ENCODE data around the gene FBN1. TPM values are rescaled to one million over a fixed set of nuclear protein-coding genes. Genes with fewer than 3 reads are reported as not detected.

The FBN1 gene
- total and polyA plus RNA-seq, 12 donors, result 5.6 to 84.6 (median 54.5) TPM

- Histone ChIP-seq H3K27ac (no peak overlapping the region), H3K4me3 (no peak overlapping the region), H3K4me1 (replicated peaks in 1 of 2) (peaks cover 0 to 12% of the 10 kb centered on the region in 2 donors), H3K36me3 (replicated peaks in 1 of 2) (no peaks in the 10 kb centered on the region), H3K9me3 (replicated peaks in 1 of 3) (no peaks in the 10 kb centered on the region), H3K27me3 (no peaks in the 10 kb centered on the region)
- 90 to 99% (median 94%) methylated on average over 2 of the region's 2 CpGs for WGBS, 4 donors
- intact Hi-C loops (cut with DNase I), result no loop called here
- DNase-seq, result no peak
- no peak for TF ChIP-seq POLR2A (IDR thresholded peaks at IDR 0.05)
Measured at GRCh38 chr15:48571510-48571909, 74.0 kb downstream of the FBN1 start.

GRCh38 chr15:48570822-48571221 lies 74.7 kb downstream of the FBN1 start:
- Histone ChIP-seq H3K27ac (no peak overlapping the region), H3K4me1 (replicated peaks in 1 of 2) (peaks cover 5 to 19% of the 10 kb centered on the region in 2 donors), H3K27me3 (no peaks in the 10 kb centered on the region), H3K9me3 (replicated peaks in 1 of 3) (no peaks in the 10 kb centered on the region), H3K36me3 (replicated peaks in 1 of 2) (no peaks in the 10 kb centered on the region), H3K4me3 (no peak overlapping the region)
- DNase-seq, result no peak
- TF ChIP-seq CTCF (IDR thresholded peaks at IDR 0.05), result no peak
- WGBS, 4 donors, result 25 to 56% (median 31%) methylated on average over 1 of the region's 1 CpG
- intact Hi-C loops (cut with DNase I), result no loop called here

- intact Hi-C loops (cut with DNase I), result no loop called here
- DNase-seq, result no peak
- TF ChIP-seq POLR2A (IDR thresholded peaks at IDR 0.05), result no peak
- TF ChIP-seq CTCF (IDR thresholded peaks at IDR 0.05), result no peak
- Histone ChIP-seq H3K4me1 (replicated peaks in 1 of 2) (peaks cover 6 to 23% of the 10 kb centered on the region in 2 donors), H3K4me3 (no peak overlapping the region), H3K36me3 (replicated peaks in 1 of 2) (no peaks in the 10 kb centered on the region), H3K27me3 (no peaks in the 10 kb centered on the region), H3K9me3 (replicated peaks in 1 of 3) (no peaks in the 10 kb centered on the region), H3K27ac (no peak overlapping the region)
- WGBS, 4 donors, result 92 to 96% (median 95%) methylated on average over 3 of the region's 3 CpGs
Measured at GRCh38 chr15:48569591-48570302, 75.8 kb downstream of the FBN1 start.

GRCh38 chr15:48566668-48567067 lies 78.8 kb downstream of the FBN1 start:
- no peak overlapping the region for H3K27ac ChIP-seq
- DNase-seq, result no peak
- H3K27me3 ChIP-seq, result no peaks in the 10 kb centered on the region
- intact Hi-C loops (cut with DNase I), result no loop called here
- WGBS, 4 donors, result 53 to 67% (median 65%) methylated on average over 4 of the region's 4 CpGs
- peaks cover 6 to 23% of the 10 kb centered on the region in 2 donors for H3K4me1 ChIP-seq (replicated peaks in 1 of 2)
- H3K9me3 ChIP-seq (replicated peaks in 1 of 3), result no peaks in the 10 kb centered on the region
- H3K36me3 ChIP-seq (replicated peaks in 1 of 2), result no peaks in the 10 kb centered on the region
- H3K4me3 ChIP-seq, result no peak overlapping the region
- no peak for TF ChIP-seq CTCF (IDR thresholded peaks at IDR 0.05)

Measured in adrenal gland (tissue), 12 donors.